ENCODE data around the gene MAP3K5. TPM values are rescaled to one million over a fixed set of nuclear protein-coding genes. Genes with fewer than 3 reads are reported as not detected.
"Not testable (repeated sequence)": the region's sequence is repeated elsewhere in the genome, so short reads cannot be mapped to it uniquely, and the experiment has no call there.

The MAP3K5 gene
- polyA plus RNA-seq, 1 donor = 7.4 TPM

DNA sequence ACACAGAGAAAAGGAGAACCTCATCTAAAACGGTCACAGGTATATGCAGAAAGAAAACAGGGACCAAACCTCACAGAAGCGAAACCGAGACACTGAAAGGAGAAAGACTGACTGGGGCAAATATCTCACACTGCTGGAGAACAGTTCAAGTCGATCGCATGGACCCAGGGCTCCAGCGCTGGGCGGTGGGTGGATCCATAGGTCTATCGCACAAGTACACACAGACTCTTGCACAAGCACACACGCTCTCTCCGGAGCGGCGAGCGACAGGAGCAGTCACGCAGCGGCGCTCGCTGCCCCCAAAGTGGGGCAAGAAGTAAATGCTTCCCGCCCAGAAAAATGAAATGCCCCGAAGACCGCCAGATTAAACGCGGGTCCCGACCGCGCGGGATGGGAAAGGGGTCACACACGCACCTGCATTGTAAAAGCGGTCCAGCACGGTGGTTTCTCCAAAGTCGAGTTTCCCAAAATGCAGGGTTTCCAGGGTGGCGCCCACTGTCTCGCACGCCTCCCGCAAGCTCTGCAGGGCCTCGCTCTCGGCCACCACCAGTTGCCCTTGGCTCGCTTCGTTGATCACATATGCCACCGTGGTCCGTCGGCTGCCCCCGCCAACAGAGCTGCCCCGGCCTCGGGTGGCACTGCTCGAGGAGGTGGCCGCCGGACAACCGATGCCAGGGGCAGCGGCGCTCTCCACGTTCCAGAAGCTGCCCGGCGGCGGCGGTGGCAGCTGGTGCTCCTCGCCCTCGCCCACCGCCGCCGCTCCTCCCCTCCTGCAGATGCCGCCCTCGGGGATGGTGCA is 782 bp downstream of the MAP3K5 start:
- WGBS (ENCODE audit: insufficient coverage, low lambda C conversion rate) = 40% methylated on average over 3 of the region's 62 CpGs
- peak; percentile 68 to 83 for DNase-seq
- Histone ChIP-seq H3K4me1 (ENCODE audit: control insufficient read depth, insufficient read depth, low read length) (peaks cover 11% of the 10 kb centered on the region), H3K27me3 (ENCODE audit: control insufficient read depth, insufficient read depth, low read length) (no peaks in the 10 kb centered on the region), H3K9me3 (ENCODE audit: control insufficient read depth, low read depth, low read length) (no peaks in the 10 kb centered on the region), H3K36me3 (ENCODE audit: control insufficient read depth, insufficient read depth, low read length) (no peaks in the 10 kb centered on the region), H3K4me3 (ENCODE audit: low read length) (peak overlapping the region; percentile 70), H3K27ac (ENCODE audit: low read length) (peak overlapping the region; percentile 44)

GRCh38 chr6:136790411-136791295 is 1.6 kb downstream of the MAP3K5 start:
- no peak for DNase-seq
- Histone ChIP-seq H3K4me3 (ENCODE audit: low read length) (peak overlapping the region; percentile 70), H3K4me1 (ENCODE audit: control insufficient read depth, insufficient read depth, low read length) (peaks cover 11% of the 10 kb centered on the region), H3K36me3 (ENCODE audit: control insufficient read depth, insufficient read depth, low read length) (no peaks in the 10 kb centered on the region), H3K9me3 (ENCODE audit: control insufficient read depth, low read depth, low read length) (no peaks in the 10 kb centered on the region), H3K27ac (ENCODE audit: low read length) (peak overlapping the region; percentile 44), H3K27me3 (ENCODE audit: control insufficient read depth, insufficient read depth, low read length) (no peaks in the 10 kb centered on the region)
- WGBS (ENCODE audit: insufficient coverage, low lambda C conversion rate) = 75% methylated on average over 2 of the region's 7 CpGs

GRCh38 chr6:136789440-136789839 is 2.8 kb downstream of the MAP3K5 start:
- H3K4me3 ChIP-seq (ENCODE audit: low read length); H3K27ac ChIP-seq (ENCODE audit: low read length); H3K9me3 ChIP-seq (ENCODE audit: control insufficient read depth, low read depth, low read length); H3K36me3 ChIP-seq (ENCODE audit: control insufficient read depth, insufficient read depth, low read length); H3K27me3 ChIP-seq (ENCODE audit: control insufficient read depth, insufficient read depth, low read length); DNase-seq: not testable (repeated sequence)
- no CpG with 5 or more reads among the region's 3 CpGs for WGBS (ENCODE audit: insufficient coverage, low lambda C conversion rate)
- peaks cover 11% of the 10 kb centered on the region for H3K4me1 ChIP-seq (ENCODE audit: control insufficient read depth, insufficient read depth, low read length)

GRCh38 chr6:136788069-136788902 is 4.0 kb downstream of the MAP3K5 start:
- DNase-seq = peak; percentile 71 to 90
- Histone ChIP-seq H3K4me3 (ENCODE audit: low read length) (no peak overlapping the region), H3K9me3 (ENCODE audit: control insufficient read depth, low read depth, low read length) (no peaks in the 10 kb centered on the region), H3K27ac (ENCODE audit: low read length) (peak overlapping the region; percentile 58), H3K27me3 (ENCODE audit: control insufficient read depth, insufficient read depth, low read length) (no peaks in the 10 kb centered on the region), H3K4me1 (ENCODE audit: control insufficient read depth, insufficient read depth, low read length) (peaks cover 11% of the 10 kb centered on the region), H3K36me3 (ENCODE audit: control insufficient read depth, insufficient read depth, low read length) (no peaks in the 10 kb centered on the region)
- WGBS (ENCODE audit: insufficient coverage, low lambda C conversion rate) = no CpG with 5 or more reads among the region's 7 CpGs

DNA sequence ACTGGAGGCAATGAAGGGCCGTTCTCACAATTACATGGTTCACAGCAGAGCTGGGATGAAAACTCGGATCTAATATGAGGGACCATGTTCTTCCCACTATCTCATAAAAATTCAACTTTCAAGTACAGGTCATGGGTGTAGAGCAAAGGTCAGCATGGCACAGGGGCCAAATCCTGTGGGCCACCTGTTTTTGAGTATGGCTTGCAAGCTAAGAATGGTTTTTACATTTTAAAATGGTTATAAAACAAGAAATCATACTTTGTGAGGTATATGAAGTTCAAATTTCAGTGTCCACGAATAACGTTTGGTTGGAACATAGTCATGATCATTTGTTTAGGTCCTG is 4.6 kb downstream of the MAP3K5 start:
- WGBS (ENCODE audit: insufficient coverage, low lambda C conversion rate) = no CpG with 5 or more reads among the region's 4 CpGs
- no peaks in the 10 kb centered on the region for H3K27me3 ChIP-seq (ENCODE audit: control insufficient read depth, insufficient read depth, low read length)
- H3K4me1 ChIP-seq (ENCODE audit: control insufficient read depth, insufficient read depth, low read length) = peaks cover 11% of the 10 kb centered on the region
- no peak overlapping the region for H3K4me3 ChIP-seq (ENCODE audit: low read length)
- peak overlapping the region; percentile 70 for H3K27ac ChIP-seq (ENCODE audit: low read length)
- no peak for DNase-seq
- H3K36me3 ChIP-seq (ENCODE audit: control insufficient read depth, insufficient read depth, low read length) = no peaks in the 10 kb centered on the region
- H3K9me3 ChIP-seq (ENCODE audit: control insufficient read depth, low read depth, low read length) = no peaks in the 10 kb centered on the region

- H3K27me3 ChIP-seq (ENCODE audit: control insufficient read depth, insufficient read depth, low read length) = no peaks in the 10 kb centered on the region
- no peak overlapping the region for H3K4me3 ChIP-seq (ENCODE audit: low read length)
- no peaks in the 10 kb centered on the region for H3K36me3 ChIP-seq (ENCODE audit: control insufficient read depth, insufficient read depth, low read length)
- peaks cover 11% of the 10 kb centered on the region for H3K4me1 ChIP-seq (ENCODE audit: control insufficient read depth, insufficient read depth, low read length)
- no peak for DNase-seq
- H3K27ac ChIP-seq (ENCODE audit: low read length) = no peak overlapping the region
- no CpG with 5 or more reads among the region's 6 CpGs for WGBS (ENCODE audit: insufficient coverage, low lambda C conversion rate)
- H3K9me3 ChIP-seq (ENCODE audit: control insufficient read depth, low read depth, low read length) = no peaks in the 10 kb centered on the region
Observed at GRCh38 chr6:136786658-136787057, 5.6 kb downstream of the MAP3K5 start.

DNA sequence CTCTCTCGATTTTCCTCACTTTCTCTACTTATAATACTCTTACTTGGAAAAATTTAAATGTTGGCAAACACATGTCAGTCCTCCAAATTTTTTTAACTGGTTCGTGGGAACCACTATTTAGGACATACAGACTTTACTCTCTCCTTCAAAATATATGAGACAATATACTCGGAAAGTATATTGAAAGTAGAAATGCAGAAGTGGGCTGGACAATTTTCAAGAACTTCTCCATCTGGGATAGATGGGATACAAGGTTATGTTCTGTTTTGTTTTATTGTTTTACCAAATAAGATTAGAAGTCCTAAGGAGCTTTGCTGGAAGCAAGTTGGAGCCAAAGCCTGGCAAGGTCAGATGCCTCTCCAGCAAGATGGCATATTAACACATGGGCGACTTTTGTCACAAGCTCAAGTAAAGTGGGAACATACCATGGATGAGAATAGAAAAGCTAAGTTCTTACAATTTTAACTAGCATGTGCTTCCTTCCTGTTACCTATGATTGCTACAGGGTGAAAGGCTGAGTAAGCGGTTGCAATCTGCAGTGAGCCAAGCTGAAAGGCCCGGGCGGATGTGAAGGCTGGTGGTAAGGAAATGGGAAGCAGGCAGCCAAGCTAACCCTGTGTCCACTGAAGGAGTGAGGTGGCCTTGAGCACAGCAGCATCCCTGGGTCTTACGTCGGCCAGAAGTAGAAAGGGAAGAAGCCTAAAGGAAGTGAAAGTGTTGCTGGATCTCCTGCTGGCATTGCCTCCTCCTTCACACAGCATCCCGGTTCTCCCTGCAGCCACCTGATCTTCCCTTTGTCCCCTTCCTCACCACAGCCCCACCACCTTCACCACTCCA is 7.1 kb downstream of the MAP3K5 start:
- 90% methylated on average over 2 of the region's 10 CpGs for WGBS (ENCODE audit: insufficient coverage, low lambda C conversion rate)
- no peak for DNase-seq
- H3K36me3 ChIP-seq (ENCODE audit: control insufficient read depth, insufficient read depth, low read length) = no peaks in the 10 kb centered on the region
- no peak overlapping the region for H3K27ac ChIP-seq (ENCODE audit: low read length)
- no peaks in the 10 kb centered on the region for H3K27me3 ChIP-seq (ENCODE audit: control insufficient read depth, insufficient read depth, low read length)
- H3K9me3 ChIP-seq (ENCODE audit: control insufficient read depth, low read depth, low read length) = no peaks in the 10 kb centered on the region
- H3K4me3 ChIP-seq (ENCODE audit: low read length) = no peak overlapping the region
- peaks cover 11% of the 10 kb centered on the region for H3K4me1 ChIP-seq (ENCODE audit: control insufficient read depth, insufficient read depth, low read length)

DNA sequence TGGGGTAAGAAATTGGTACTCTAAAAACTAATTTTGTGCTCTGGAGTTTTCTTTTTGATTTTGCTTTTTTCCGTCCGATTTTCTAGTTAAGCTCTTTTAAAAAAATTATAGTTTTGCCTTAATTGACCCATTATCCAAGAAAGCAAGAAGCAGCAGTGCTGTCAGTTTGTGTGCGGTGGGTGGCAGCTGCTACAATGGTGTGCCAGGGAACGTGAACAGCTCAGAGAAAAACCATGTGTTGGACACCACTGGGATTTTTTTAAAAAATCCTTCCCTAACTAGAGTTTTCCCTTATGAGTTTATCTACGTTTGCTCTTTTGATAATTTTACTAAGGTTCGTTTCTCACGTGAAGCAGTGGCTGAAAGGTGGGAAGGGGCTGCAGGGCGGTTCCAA is 8.0 kb downstream of the MAP3K5 start:
- WGBS (ENCODE audit: insufficient coverage, low lambda C conversion rate) = 95% methylated on average over 5 of the region's 8 CpGs
- H3K4me1 ChIP-seq (ENCODE audit: control insufficient read depth, insufficient read depth, low read length) = peaks cover 14% of the 10 kb centered on the region
- H3K36me3 ChIP-seq (ENCODE audit: control insufficient read depth, insufficient read depth, low read length) = no peaks in the 10 kb centered on the region
- H3K4me3 ChIP-seq (ENCODE audit: low read length) = no peak overlapping the region
- DNase-seq = no peak
- H3K27ac ChIP-seq (ENCODE audit: low read length) = no peak overlapping the region
- H3K9me3 ChIP-seq (ENCODE audit: control insufficient read depth, low read depth, low read length) = no peaks in the 10 kb centered on the region
- no peaks in the 10 kb centered on the region for H3K27me3 ChIP-seq (ENCODE audit: control insufficient read depth, insufficient read depth, low read length)

- DNase-seq = no peak
- H3K4me1 ChIP-seq (ENCODE audit: control insufficient read depth, insufficient read depth, low read length) = peaks cover 13% of the 10 kb centered on the region
- no CpG with 5 or more reads among the region's 9 CpGs for WGBS (ENCODE audit: insufficient coverage, low lambda C conversion rate)
- H3K27ac ChIP-seq (ENCODE audit: low read length) = no peak overlapping the region
- no peaks in the 10 kb centered on the region for H3K27me3 ChIP-seq (ENCODE audit: control insufficient read depth, insufficient read depth, low read length)
- no peaks in the 10 kb centered on the region for H3K36me3 ChIP-seq (ENCODE audit: control insufficient read depth, insufficient read depth, low read length)
- no peak overlapping the region for H3K4me3 ChIP-seq (ENCODE audit: low read length)
- H3K9me3 ChIP-seq (ENCODE audit: control insufficient read depth, low read depth, low read length) = no peaks in the 10 kb centered on the region
Observed at GRCh38 chr6:136783495-136784270, 8.6 kb downstream of the MAP3K5 start.
